GM23248 (cell line): ENCODE results near the gene GRN.

Experiments
- EZH2 ChIP-seq: fragments of 200-600 bp; sonication (generic); IDR thresholded peaks from 2 replicates; pipeline ENCODE4 v1.6.1; 2018; ENCODE audit warnings: antibody characterized with exemption, mild to moderate bottlenecking; ENCODE audit not compliant: insufficient read depth, poor library complexity, severe bottlenecking
- EZH2phosphoT487 ChIP-seq: fragments of 200-600 bp; sonication (generic); IDR thresholded peaks from 2 replicates; pipeline ENCODE4 v1.6.1; 2018; ENCODE audit warnings: antibody characterized with exemption, moderate library complexity, mild to moderate bottlenecking, low read depth; ENCODE audit not compliant: insufficient read depth

DNA sequence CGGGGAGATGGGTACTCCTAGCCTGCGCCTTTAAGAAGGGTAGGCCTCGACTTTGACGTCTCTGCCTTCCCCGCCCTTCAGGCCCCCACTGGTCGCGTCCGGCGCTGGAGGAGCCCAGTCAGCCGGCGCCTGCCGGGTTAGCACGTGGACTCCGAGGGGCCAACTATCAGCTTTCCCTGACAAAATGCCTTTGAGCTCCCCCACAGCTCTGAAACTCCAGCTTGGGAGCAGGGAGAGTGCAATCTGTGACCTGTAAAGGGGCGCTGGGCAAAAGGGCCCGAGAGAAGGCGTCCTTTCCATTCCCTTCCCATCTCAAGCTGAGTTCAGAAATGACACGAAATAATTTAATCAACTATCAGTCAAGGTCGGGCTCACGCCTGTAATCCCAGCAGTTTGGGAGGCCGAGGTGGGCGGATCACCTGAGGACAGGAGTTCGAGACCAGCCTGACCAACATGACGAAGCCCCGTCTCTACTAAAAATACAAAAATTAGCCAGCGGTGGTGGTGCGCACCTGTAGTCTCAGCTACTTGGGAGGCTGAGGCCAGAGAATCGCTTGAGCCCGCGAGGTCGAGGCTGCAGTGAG lies 18.1 kb upstream of the GRN start:
- TF ChIP-seq EZH2 (no peak), EZH2phosphoT487 (no peak)
